Gastrocnemius medialis (tissue), 4 donors: ENCODE measurements around the gene NSMCE3. TPM values are rescaled to one million over a fixed set of nuclear protein-coding genes. Genes with fewer than 3 reads are reported as not detected.

Experiments
- ATAC-seq, 2 donors: fragments of 150-250 bp; one replicate each; pipeline ENCODE4 v1.9.1; 2016
- DNase-seq, 2 donors: peaks; one replicate each; pipeline ENCODE4 v3.0.0-alpha.2; 2019
- H3K27ac ChIP-seq, 4 donors: fragments of 200-600 bp; sonication (generic); 1 replicate in 1 of 4; 2 replicates in 3 of 4; pipeline ENCODE4 v1.5.1; 2016 to 2018; ENCODE audit warnings: mild to moderate bottlenecking in 2 of 4, moderate library complexity in 1 of 4
- H3K27me3 ChIP-seq, 3 donors: fragments of 200-600 bp; sonication (generic) in 2 of 3; 1 replicate in 1 of 3; 2 replicates in 2 of 3; pipeline versions ENCODE4 v1.5.1 to v1.6.0; 2016 to 2019; ENCODE audit warnings: mild to moderate bottlenecking in 1 of 3, moderate library complexity in 1 of 3
- H3K36me3 ChIP-seq, 2 donors: fragments of 200-600 bp; sonication (generic) in 1 of 2; one replicate each; pipeline ENCODE4 v1.5.1; 2017 to 2018
- H3K4me1 ChIP-seq, 2 donors: fragments of 200-600 bp; sonication (generic) in 1 of 2; one replicate each; pipeline ENCODE4 v1.5.1; 2016 to 2017; ENCODE audit warnings: mild to moderate bottlenecking in 2 of 2
- H3K4me3 ChIP-seq, 4 donors: fragments of 200-600 bp; sonication (generic) in 3 of 4; 1 replicate in 1 of 4; 2 replicates in 3 of 4; pipeline ENCODE4 v1.5.1; 2016 to 2019; ENCODE audit warnings: mild to moderate bottlenecking in 2 of 4
- H3K9me3 ChIP-seq, 3 donors: fragments of 200-600 bp; sonication (generic) in 2 of 3; 1 replicate in 1 of 3; 2 replicates in 2 of 3; pipeline ENCODE4 v1.5.1; 2016 to 2019
- POLR2A ChIP-seq, 2 donors: fragments of 450-650 bp; IDR thresholded peaks; one replicate each; pipeline ENCODE4 v1.6.1; 2017; ENCODE audit warnings: antibody characterized with exemption in 2 of 2, mild to moderate bottlenecking in 2 of 2, moderate library complexity in 2 of 2
- in situ Hi-C, 4 donors: fragments of 200-750 bp; cut with MboI; loops; one replicate each; pipeline versions ENCODE4 v1.15.0 to v1.8.0; 2017; ENCODE audit warnings: low sequenced_read_pairs in 4 of 4
- intact Hi-C: fragments of 100-400 bp; cut with DNase I; formaldehyde crosslinking; loops from one replicate; pipeline ENCODE4 v1.15.1; 2023; ENCODE audit warnings: low total_unique reads
- total RNA-seq, 4 donors: library from RNA; depleted of rRNA; stranded (reverse); fragments of >200 nt; gene quantifications; one replicate each; pipeline versions ENCODE4 v1.1.0 to v1.2.3, GENCODE V29; 2016
- TF ChIP-seq, protein P1 (sequence below), 5 experiments: fragments of 450-650 bp in 3 of 5; fragments of 200-600 bp in 2 of 5; sonication (generic) in 2 of 5; IDR thresholded peaks in 4 of 5; conservative IDR thresholded peaks in 1 of 5; 1 replicate in 4 of 5; 2 replicates in 1 of 5; pipeline ENCODE4 v1.5.1; 2016 to 2019; ENCODE audit warnings: antibody characterized with exemption in 5 of 5, mild to moderate bottlenecking in 3 of 5, moderate library complexity in 3 of 5

Gene NSMCE3
- total RNA-seq, 4 donors from 2014 or later: 5.8 to 9.5 (median 6.7) TPM

DNA sequence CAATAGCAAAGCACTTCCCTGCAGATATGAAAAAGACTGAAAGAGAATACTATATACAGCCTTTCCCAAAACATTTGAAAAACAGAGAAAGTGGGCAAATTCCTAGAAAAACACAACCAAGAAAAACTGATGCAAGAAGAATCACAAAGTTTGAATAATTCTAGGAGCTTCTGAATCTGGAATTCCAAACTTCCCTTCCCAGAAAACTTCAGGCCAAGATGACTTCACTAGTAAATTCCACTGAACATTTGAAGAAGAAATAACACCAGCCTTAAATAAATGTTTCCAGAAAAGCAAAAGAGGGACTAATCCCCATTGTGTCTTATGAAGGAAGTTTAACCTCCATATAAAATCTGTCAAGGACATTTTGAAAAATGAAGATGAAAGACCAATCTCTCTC is 15.8 kb upstream of the NSMCE3 start:
- Histone ChIP-seq H3K4me3 (no peak overlapping the region), H3K27ac (no peak overlapping the region), H3K9me3 (no peaks in the 10 kb centered on the region), H3K27me3 (no peaks in the 10 kb centered on the region), H3K4me1 (no peaks in the 10 kb centered on the region), H3K36me3 (no peaks in the 10 kb centered on the region)
- in situ Hi-C loops (no loop called here), intact Hi-C loops (no loop called here)
- TF ChIP-seq, protein P1, sequence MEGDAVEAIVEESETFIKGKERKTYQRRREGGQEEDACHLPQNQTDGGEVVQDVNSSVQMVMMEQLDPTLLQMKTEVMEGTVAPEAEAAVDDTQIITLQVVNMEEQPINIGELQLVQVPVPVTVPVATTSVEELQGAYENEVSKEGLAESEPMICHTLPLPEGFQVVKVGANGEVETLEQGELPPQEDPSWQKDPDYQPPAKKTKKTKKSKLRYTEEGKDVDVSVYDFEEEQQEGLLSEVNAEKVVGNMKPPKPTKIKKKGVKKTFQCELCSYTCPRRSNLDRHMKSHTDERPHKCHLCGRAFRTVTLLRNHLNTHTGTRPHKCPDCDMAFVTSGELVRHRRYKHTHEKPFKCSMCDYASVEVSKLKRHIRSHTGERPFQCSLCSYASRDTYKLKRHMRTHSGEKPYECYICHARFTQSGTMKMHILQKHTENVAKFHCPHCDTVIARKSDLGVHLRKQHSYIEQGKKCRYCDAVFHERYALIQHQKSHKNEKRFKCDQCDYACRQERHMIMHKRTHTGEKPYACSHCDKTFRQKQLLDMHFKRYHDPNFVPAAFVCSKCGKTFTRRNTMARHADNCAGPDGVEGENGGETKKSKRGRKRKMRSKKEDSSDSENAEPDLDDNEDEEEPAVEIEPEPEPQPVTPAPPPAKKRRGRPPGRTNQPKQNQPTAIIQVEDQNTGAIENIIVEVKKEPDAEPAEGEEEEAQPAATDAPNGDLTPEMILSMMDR (IDR thresholded peaks at IDR 0.05 in 4 of 5, conservative IDR thresholded peaks at IDR 0.05 in 1 of 5): no peak
- TF ChIP-seq POLR2A (IDR thresholded peaks at IDR 0.05): no peak
- DNase-seq (no peak), ATAC-seq (no peak)

DNA sequence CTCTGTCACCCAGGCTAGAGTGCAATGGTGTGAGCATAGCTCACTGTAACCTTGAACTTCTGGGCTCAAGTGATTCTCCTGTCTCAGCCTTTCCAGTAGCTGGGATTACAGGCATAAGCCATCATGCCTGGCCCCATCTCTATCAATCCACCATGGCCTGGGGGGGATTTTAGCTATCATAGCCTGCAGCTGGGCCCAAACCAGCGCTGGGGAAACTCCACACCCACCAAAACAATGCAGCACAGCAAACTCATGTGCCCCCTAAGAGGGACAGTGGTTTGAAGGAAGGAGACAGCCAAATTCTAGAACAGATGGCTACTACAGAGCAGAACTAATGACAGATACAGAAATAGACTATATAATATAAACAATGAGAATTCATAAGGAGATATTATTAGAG is 13.8 kb upstream of the NSMCE3 start:
- no peaks in the 10 kb centered on the region for H3K27me3 ChIP-seq
- H3K4me3 ChIP-seq: no peak overlapping the region
- H3K27ac ChIP-seq: no peak overlapping the region
- ATAC-seq: no peak
- no peaks in the 10 kb centered on the region for H3K4me1 ChIP-seq
- no peaks in the 10 kb centered on the region for H3K36me3 ChIP-seq
- no peaks in the 10 kb centered on the region for H3K9me3 ChIP-seq
- DNase-seq: no peak
- intact Hi-C loops (no loop called here), in situ Hi-C loops (no loop called here)
- TF ChIP-seq POLR2A (IDR thresholded peaks at IDR 0.05): no peak
- TF ChIP-seq, protein P1 (IDR thresholded peaks at IDR 0.05 in 4 of 5, conservative IDR thresholded peaks at IDR 0.05 in 1 of 5): no peak

DNA sequence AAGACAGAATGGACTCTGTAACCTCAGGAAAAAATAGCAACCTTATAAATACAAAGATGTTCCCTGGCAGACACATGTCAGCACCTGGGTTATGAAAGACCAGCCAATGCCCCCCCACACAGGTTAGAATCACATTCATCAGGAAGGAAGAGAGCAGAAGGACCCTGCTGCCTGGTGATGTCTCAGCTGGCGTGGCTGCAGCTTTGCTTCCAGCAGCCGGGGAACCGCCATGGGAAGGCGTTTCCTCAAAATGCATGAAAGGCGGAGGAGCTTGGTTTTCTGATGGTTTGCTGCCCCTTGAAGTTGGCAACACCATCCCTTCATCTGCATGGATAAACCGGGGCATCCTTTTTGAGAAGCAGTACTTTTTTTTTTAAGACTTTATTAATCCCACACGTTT is 10.9 kb upstream of the NSMCE3 start:
- intact Hi-C loops: no loop called here
- in situ Hi-C loops: no loop called here
- H3K9me3 ChIP-seq: no peaks in the 10 kb centered on the region

DNA sequence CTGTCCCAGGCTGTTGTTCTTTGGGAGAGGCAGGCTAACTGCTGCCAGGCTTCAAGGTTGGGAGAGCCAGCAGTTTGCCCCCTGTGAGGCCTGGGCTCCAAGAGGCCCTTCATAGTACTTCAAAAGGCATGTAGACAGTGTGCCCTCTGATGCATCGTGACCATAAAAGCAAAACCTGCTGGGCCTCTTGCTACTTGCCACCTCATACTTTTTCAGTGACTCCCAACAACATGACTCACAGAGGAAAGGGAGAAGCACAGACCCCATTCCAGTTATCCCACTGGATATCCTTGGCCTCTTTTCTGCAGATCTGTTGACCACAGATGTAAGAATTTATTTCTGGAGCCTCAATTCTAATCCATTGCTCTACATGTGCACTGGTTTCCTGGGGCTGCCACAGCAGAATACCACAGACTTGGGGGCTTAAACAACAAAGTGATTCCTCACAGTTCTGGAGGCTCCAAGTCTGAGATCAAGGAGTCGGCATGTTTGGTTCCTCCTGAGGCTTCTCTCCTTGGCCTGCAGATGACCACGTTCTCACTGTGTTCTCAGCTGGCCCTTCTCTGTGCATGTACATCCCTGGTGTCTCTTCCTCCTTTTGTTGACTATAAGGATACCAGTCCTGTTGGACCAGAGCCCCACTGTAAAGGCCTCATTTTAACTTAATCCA is 8.9 kb upstream of the NSMCE3 start:
- Histone ChIP-seq H3K36me3 (no peaks in the 10 kb centered on the region), H3K27ac (no peak overlapping the region), H3K4me3 (no peak overlapping the region), H3K27me3 (no peaks in the 10 kb centered on the region), H3K9me3 (no peaks in the 10 kb centered on the region), H3K4me1 (no peaks in the 10 kb centered on the region)
- in situ Hi-C loops (no loop called here), intact Hi-C loops (no loop called here)
- TF ChIP-seq, protein P1 (IDR thresholded peaks at IDR 0.05 in 4 of 5, conservative IDR thresholded peaks at IDR 0.05 in 1 of 5): no peak
- TF ChIP-seq POLR2A (IDR thresholded peaks at IDR 0.05): no peak
- ATAC-seq (no peak), DNase-seq (no peak)

More for the DNA sequence above, 10.9 kb upstream of the NSMCE3 start:
- no peaks in the 10 kb centered on the region for H3K27me3 ChIP-seq
- no peak for ATAC-seq
- no peak overlapping the region for H3K4me3 ChIP-seq
- no peaks in the 10 kb centered on the region for H3K36me3 ChIP-seq
- DNase-seq: no peak
- no peak for TF ChIP-seq POLR2A (IDR thresholded peaks at IDR 0.05)
- TF ChIP-seq, protein P1 (IDR thresholded peaks at IDR 0.05 in 4 of 5, conservative IDR thresholded peaks at IDR 0.05 in 1 of 5): no peak
- H3K27ac ChIP-seq: no peak overlapping the region
- H3K4me1 ChIP-seq: no peaks in the 10 kb centered on the region

DNA sequence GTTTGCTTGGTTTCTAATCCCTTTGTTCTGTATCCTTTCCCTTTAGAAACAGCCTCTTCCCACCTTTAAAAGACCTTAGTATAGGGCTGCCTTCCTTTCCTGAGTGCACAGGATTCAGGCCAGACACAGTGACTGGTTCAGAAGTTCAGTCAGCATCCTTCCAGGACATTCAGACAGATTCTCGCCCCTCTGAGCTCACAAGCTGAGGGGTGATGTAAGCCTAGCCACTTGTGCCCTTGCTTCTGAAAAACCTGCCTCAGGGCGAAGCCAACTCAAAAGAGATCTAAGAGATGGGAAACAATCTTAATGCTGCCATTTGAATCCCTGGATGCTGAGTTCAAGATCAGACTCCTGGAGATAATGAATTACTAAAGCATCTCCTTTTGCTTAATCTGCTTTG is 6.7 kb upstream of the NSMCE3 start:
- DNase-seq: no peak
- no peaks in the 10 kb centered on the region for H3K9me3 ChIP-seq
- TF ChIP-seq POLR2A (IDR thresholded peaks at IDR 0.05): no peak
- TF ChIP-seq, protein P1 (IDR thresholded peaks at IDR 0.05 in 4 of 5, conservative IDR thresholded peaks at IDR 0.05 in 1 of 5): no peak
- H3K4me1 ChIP-seq: no peaks in the 10 kb centered on the region
- in situ Hi-C loops: no loop called here
- no peak overlapping the region for H3K4me3 ChIP-seq
- no peaks in the 10 kb centered on the region for H3K27me3 ChIP-seq
- intact Hi-C loops: no loop called here
- H3K36me3 ChIP-seq: no peaks in the 10 kb centered on the region
- no peak overlapping the region for H3K27ac ChIP-seq
- no peak for ATAC-seq
